RWPE2 (cell line): ENCODE results near the gene PPFIA2.

Experiments used
- ATAC-seq: fragments of 200-7000 bp; cut with Tn5 transposase; 3 replicates; pipeline ENCODE4 v1.9.1; 2021; ENCODE audit warnings: low read depth
- DNase-seq: peaks from one replicate; pipeline ENCODE4 v3.0.0-alpha.2; 2020; ENCODE audit warnings: low spot score
- H3K27ac ChIP-seq: fragments of 450-650 bp; 2 replicates; pipeline ENCODE4 v1.5.1; 2017; ENCODE audit warnings: mild to moderate bottlenecking; ENCODE audit not compliant: poor library complexity, severe bottlenecking
- H3K27me3 ChIP-seq: fragments of 250-450 bp; sonication (Bioruptor Pico); 2 replicates; pipeline ENCODE4 v1.5.1; 2021; ENCODE audit warnings: mild to moderate bottlenecking, moderate library complexity; ENCODE audit not compliant: insufficient read depth, poor library complexity, severe bottlenecking
- H3K36me3 ChIP-seq: fragments of 250-450 bp; sonication (Bioruptor Pico); 2 replicates; pipeline ENCODE4 v1.5.1; 2020; ENCODE audit warnings: low read depth, mild to moderate bottlenecking, moderate library complexity
- H3K4me1 ChIP-seq: fragments of 250-450 bp; sonication (Bioruptor Pico); 2 replicates; pipeline ENCODE4 v1.5.1; 2021; ENCODE audit warnings: mild to moderate bottlenecking, moderate library complexity; ENCODE audit not compliant: insufficient read depth, poor library complexity, severe bottlenecking
- H3K4me3 ChIP-seq: fragments of 250-450 bp; sonication (Bioruptor Pico); 2 replicates; pipeline ENCODE4 v1.5.1; 2021; ENCODE audit warnings: mild to moderate bottlenecking, moderate library complexity; ENCODE audit not compliant: severe bottlenecking
- H3K9me3 ChIP-seq: fragments of 250-450 bp; sonication (Bioruptor Pico); 2 replicates; pipeline ENCODE4 v1.5.1; 2021; ENCODE audit warnings: mild to moderate bottlenecking, moderate library complexity; ENCODE audit not compliant: severe bottlenecking
- CTCF ChIP-seq: fragments of 450-650 bp; IDR thresholded peaks from one replicate; pipeline ENCODE4 v1.5.1; 2017; ENCODE audit warnings: mild to moderate bottlenecking, moderate library complexity; ENCODE audit not compliant: poor library complexity, severe bottlenecking

Gene PPFIA2

GRCh38 chr12:81231574-81232368 is 527.4 kb downstream of the PPFIA2 start:
- Histone ChIP-seq H3K36me3 (no peaks in the 10 kb centered on the region), H3K4me1 (no peaks in the 10 kb centered on the region), H3K4me3 (no peak overlapping the region), H3K27ac (no peak overlapping the region), H3K27me3 (no peaks in the 10 kb centered on the region), H3K9me3 (no peaks in the 10 kb centered on the region)
- no peak for ATAC-seq
- no peak for TF ChIP-seq CTCF
- no peak for DNase-seq

- H3K4me3 ChIP-seq = no peak overlapping the region
- ATAC-seq (no peak), DNase-seq (no peak)
- no peak for TF ChIP-seq CTCF
- no peak overlapping the region for H3K27ac ChIP-seq
- H3K4me1 ChIP-seq = no peaks in the 10 kb centered on the region
- H3K27me3 ChIP-seq = no peaks in the 10 kb centered on the region
- no peaks in the 10 kb centered on the region for H3K36me3 ChIP-seq
- H3K9me3 ChIP-seq = no peaks in the 10 kb centered on the region
Observed at GRCh38 chr12:81229759-81230158, 529.4 kb downstream of the PPFIA2 start.

GRCh38 chr12:81224626-81225025 is 534.5 kb downstream of the PPFIA2 start:
- Histone ChIP-seq H3K27me3 (no peaks in the 10 kb centered on the region), H3K36me3 (no peaks in the 10 kb centered on the region), H3K27ac (no peak overlapping the region), H3K4me1 (no peaks in the 10 kb centered on the region), H3K4me3 (no peak overlapping the region), H3K9me3 (no peaks in the 10 kb centered on the region)
- TF ChIP-seq CTCF = no peak
- DNase-seq (no peak), ATAC-seq (peak; percentile 74; the same call in 2 of the 3 replicates)

DNA sequence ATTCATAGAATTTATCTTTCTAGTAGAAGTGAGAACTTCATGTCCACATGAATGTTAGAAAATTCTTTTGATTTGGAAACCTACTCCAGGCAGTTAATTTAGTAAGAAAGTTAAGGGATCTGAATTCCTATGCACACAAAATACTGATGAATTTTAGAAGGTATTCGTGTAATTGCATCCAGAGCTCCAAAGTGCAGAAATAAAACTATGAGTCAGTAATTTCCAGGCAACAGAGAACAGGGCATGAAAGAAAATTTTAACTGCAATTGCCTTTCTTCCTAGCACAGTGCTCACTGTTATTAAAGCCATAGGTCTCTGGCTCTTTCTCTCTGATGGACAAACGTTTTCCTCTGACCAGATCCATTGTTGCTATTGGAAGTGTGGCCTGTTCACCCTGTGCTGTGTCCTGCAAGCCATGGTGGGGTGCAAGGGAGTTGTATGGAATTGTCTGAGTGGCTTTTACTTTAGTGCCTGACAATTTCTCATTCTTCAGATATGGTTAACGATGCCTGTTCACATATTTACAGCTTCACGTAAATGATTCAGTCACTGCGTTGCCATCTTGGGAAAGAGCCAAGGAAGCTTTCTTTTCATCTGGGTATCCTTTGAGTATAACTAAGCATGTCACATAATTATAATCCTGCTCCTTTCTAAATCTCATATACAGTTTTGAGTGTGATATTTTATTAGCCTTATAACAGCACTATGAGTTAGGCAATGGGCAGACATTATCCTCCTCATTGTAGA is 536.1 kb downstream of the PPFIA2 start:
- DNase-seq (no peak), ATAC-seq (no peak)
- Histone ChIP-seq H3K4me3 (no peak overlapping the region), H3K4me1 (no peaks in the 10 kb centered on the region), H3K27me3 (no peaks in the 10 kb centered on the region), H3K9me3 (no peaks in the 10 kb centered on the region), H3K36me3 (no peaks in the 10 kb centered on the region), H3K27ac (no peak overlapping the region)
- TF ChIP-seq CTCF = no peak
